Loucy (cell line): Measurements from ENCODE around the gene MAPKAP1.

Source experiments
- CTCF ChIP-seq: fragments of 200-600 bp; sonication (generic); conservative IDR thresholded peaks from 2 replicates; pipeline ENCODE4 v1.5.1; 2014; ENCODE audit warnings: mild to moderate bottlenecking, antibody characterized with exemption, low read length
- EZH2phosphoT487 ChIP-seq: fragments of 200-600 bp; IDR thresholded peaks from 2 replicates; pipeline ENCODE4 v1.6.1; 2018; ENCODE audit warnings: antibody characterized with exemption, mild to moderate bottlenecking, moderate library complexity, borderline replicate concordance

GRCh38 chr9:125434986-125435775 is 271.8 kb downstream of the MAPKAP1 start:
- no peak for TF ChIP-seq CTCF
- TF ChIP-seq EZH2phosphoT487, result no peak
